Neural progenitor cell (in vitro differentiated cells): ENCODE results near the gene GNAQ. TPM values are rescaled to one million over a fixed set of nuclear protein-coding genes. Genes with fewer than 3 reads are reported as not detected.

Source experiments
- DNase-seq: peaks from one replicate; pipeline ENCODE4 v3.0.0-alpha.2; 2016; ENCODE audit warnings: low spot score
- H2AFZ ChIP-seq: fragments of 200-600 bp; sonication (generic); replicated peaks from 2 replicates; pipeline ENCODE4 v1.6.1; 2016; ENCODE audit warnings: antibody characterized with exemption
- H3F3A ChIP-seq: fragments of 200-600 bp; sonication (generic); 2 replicates; pipeline ENCODE4 v1.6.1; 2016; ENCODE audit warnings: antibody characterized with exemption, low read depth
- H3K27ac ChIP-seq: fragments of 200-600 bp; sonication (generic); 2 replicates; pipeline ENCODE4 v1.5.1; 2016; ENCODE audit warnings: mild to moderate bottlenecking
- H3K27me3 ChIP-seq: fragments of 200-600 bp; sonication (generic); 2 replicates; pipeline ENCODE4 v1.6.1; 2016; ENCODE audit warnings: mild to moderate bottlenecking, moderate library complexity
- H3K36me3 ChIP-seq: fragments of 200-600 bp; sonication (generic); 2 replicates; pipeline ENCODE4 v1.5.1; 2016
- H3K4me1 ChIP-seq: fragments of 200-600 bp; sonication (generic); 2 replicates; pipeline ENCODE4 v1.6.1; 2016; ENCODE audit warnings: mixed run types
- H3K4me2 ChIP-seq: fragments of 200-600 bp; sonication (generic); 2 replicates; pipeline ENCODE4 v1.6.1; 2016
- H3K4me3 ChIP-seq: fragments of 200-600 bp; sonication (generic); 2 replicates; pipeline ENCODE4 v1.5.1; 2016
- H3K79me2 ChIP-seq: fragments of 200-600 bp; sonication (generic); 2 replicates; pipeline ENCODE4 v1.6.1; 2016; ENCODE audit warnings: low read depth
- H3K9ac ChIP-seq: fragments of 200-600 bp; sonication (generic); 2 replicates; pipeline ENCODE4 v1.6.1; 2016
- H3K9me3 ChIP-seq: fragments of 200-600 bp; sonication (generic); 2 replicates; pipeline ENCODE4 v1.5.1; 2016; ENCODE audit warnings: low read depth
- H4K20me1 ChIP-seq: fragments of 200-600 bp; sonication (generic); 2 replicates; pipeline ENCODE4 v1.6.1; 2016; ENCODE audit warnings: low read depth
- H3K27ac Mint-ChIP-seq: 3 replicates; pipeline ENCODE4 v1.8.0; 2021; ENCODE audit warnings: mixed read lengths
- H3K27me3 Mint-ChIP-seq: 2 replicates; pipeline ENCODE4 v1.8.0; 2022; ENCODE audit warnings: low read depth, mild to moderate bottlenecking, inconsistent platforms, moderate library complexity, mixed read lengths; ENCODE audit not compliant: insufficient read depth
- H3K36me3 Mint-ChIP-seq: 3 replicates; pipeline ENCODE4 v1.8.0; 2021; ENCODE audit warnings: mixed read lengths
- H3K4me1 Mint-ChIP-seq: 3 replicates; pipeline ENCODE4 v1.8.0; 2021; ENCODE audit warnings: mixed read lengths
- H3K4me3 Mint-ChIP-seq: 3 replicates; pipeline ENCODE4 v1.8.0; 2021; ENCODE audit warnings: mild to moderate bottlenecking, moderate library complexity, mixed read lengths
- H3K9me3 Mint-ChIP-seq: 3 replicates; pipeline ENCODE4 v1.8.0; 2020; ENCODE audit warnings: mixed read lengths
- EZH2 ChIP-seq: fragments of 200-600 bp; sonication (generic); IDR thresholded peaks from 2 replicates; pipeline ENCODE4 v1.6.1; 2017; ENCODE audit warnings: antibody characterized with exemption, mild to moderate bottlenecking, moderate library complexity
- EZH2phosphoT487 ChIP-seq: fragments of 200-600 bp; sonication (generic); IDR thresholded peaks from 2 replicates; pipeline ENCODE4 v1.6.1; 2017; ENCODE audit warnings: antibody characterized with exemption
- total RNA-seq: library from RNA; depleted of rRNA; stranded (reverse); fragments of >200 nt; gene quantifications from 2 replicates; pipeline ENCODE4 v1.2.3, GENCODE V29; 2015; ENCODE audit warnings: low replicate concordance
- TF ChIP-seq, protein P1 (sequence below): fragments of 200-600 bp; sonication (generic); IDR thresholded peaks from 2 replicates; pipeline ENCODE4 v1.5.1; 2017; ENCODE audit warnings: antibody characterized with exemption, mild to moderate bottlenecking

The GNAQ gene
- total RNA-seq, 1 donor from 2014 or later, result 87.9 TPM

- H3K4me1 ChIP-seq, result no peaks in the 10 kb centered on the region
Measured at GRCh38 chr9:77679661-77680368, 351.8 kb downstream of the GNAQ start.

DNA sequence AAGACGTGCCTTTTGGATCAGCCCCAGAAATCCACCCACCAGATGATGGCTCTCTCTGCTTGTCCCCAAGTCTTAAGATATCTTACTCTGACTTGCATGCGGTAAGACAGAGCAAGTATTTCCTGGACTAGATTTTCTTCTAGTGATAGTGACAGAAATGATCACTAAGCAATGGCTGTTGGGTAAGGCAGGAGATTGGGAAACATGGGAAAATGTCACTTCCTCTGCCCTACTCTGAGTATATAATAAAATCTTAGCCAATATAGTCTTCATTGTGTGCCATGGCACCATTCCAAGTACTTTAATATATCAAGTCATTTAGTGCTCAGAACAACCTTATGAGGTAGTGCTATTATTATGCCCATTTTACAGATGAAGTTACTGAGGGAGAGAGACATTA is 352.5 kb downstream of the GNAQ start:
- Mint-ChIP-seq H3K27me3 (no peaks in the 10 kb centered on the region), H3K36me3 (no peaks in the 10 kb centered on the region), H3K9me3 (peaks cover 2% of the 10 kb centered on the region), H3K4me1 (peaks cover 10% of the 10 kb centered on the region), H3K4me3 (no peak overlapping the region), H3K27ac (no peak overlapping the region)
- no peaks in the 10 kb centered on the region for H3K4me1 ChIP-seq
- H3K4me2 ChIP-seq, result no peak overlapping the region
- TF ChIP-seq, protein P1, sequence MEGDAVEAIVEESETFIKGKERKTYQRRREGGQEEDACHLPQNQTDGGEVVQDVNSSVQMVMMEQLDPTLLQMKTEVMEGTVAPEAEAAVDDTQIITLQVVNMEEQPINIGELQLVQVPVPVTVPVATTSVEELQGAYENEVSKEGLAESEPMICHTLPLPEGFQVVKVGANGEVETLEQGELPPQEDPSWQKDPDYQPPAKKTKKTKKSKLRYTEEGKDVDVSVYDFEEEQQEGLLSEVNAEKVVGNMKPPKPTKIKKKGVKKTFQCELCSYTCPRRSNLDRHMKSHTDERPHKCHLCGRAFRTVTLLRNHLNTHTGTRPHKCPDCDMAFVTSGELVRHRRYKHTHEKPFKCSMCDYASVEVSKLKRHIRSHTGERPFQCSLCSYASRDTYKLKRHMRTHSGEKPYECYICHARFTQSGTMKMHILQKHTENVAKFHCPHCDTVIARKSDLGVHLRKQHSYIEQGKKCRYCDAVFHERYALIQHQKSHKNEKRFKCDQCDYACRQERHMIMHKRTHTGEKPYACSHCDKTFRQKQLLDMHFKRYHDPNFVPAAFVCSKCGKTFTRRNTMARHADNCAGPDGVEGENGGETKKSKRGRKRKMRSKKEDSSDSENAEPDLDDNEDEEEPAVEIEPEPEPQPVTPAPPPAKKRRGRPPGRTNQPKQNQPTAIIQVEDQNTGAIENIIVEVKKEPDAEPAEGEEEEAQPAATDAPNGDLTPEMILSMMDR, result no peak
- no peak for TF ChIP-seq EZH2phosphoT487
- TF ChIP-seq EZH2, result no peak
- no peaks in the 10 kb centered on the region for H4K20me1 ChIP-seq
- no peak overlapping the region for H2AFZ ChIP-seq
- no peaks in the 10 kb centered on the region for H3K79me2 ChIP-seq
- H3K4me3 ChIP-seq, result no peak overlapping the region
- H3K27me3 ChIP-seq, result no peaks in the 10 kb centered on the region
- no peaks in the 10 kb centered on the region for H3K36me3 ChIP-seq
- no peaks in the 10 kb centered on the region for H3K9me3 ChIP-seq
- H3K27ac ChIP-seq, result no peak overlapping the region
- no peaks in the 10 kb centered on the region for H3F3A ChIP-seq
- H3K9ac ChIP-seq, result no peak overlapping the region
- DNase-seq, result no peak

More at GRCh38 chr9:77679661-77680368, 351.8 kb downstream of the GNAQ start:
- no peak overlapping the region for H3K4me3 Mint-ChIP-seq
- DNase-seq, result no peak
- Histone ChIP-seq H3F3A (no peaks in the 10 kb centered on the region), H3K9me3 (no peaks in the 10 kb centered on the region), H2AFZ (no peak overlapping the region), H3K4me2 (no peak overlapping the region), H3K27ac (no peak overlapping the region), H3K79me2 (no peaks in the 10 kb centered on the region), H4K20me1 (no peaks in the 10 kb centered on the region), H3K36me3 (no peaks in the 10 kb centered on the region), H3K9ac (no peak overlapping the region), H3K27me3 (no peaks in the 10 kb centered on the region), H3K4me3 (no peak overlapping the region)
- H3K27ac Mint-ChIP-seq, result no peak overlapping the region
- H3K4me1 Mint-ChIP-seq, result peaks cover 10% of the 10 kb centered on the region
- H3K27me3 Mint-ChIP-seq, result no peaks in the 10 kb centered on the region
- peaks cover 2% of the 10 kb centered on the region for H3K9me3 Mint-ChIP-seq
- no peaks in the 10 kb centered on the region for H3K36me3 Mint-ChIP-seq
- TF ChIP-seq EZH2, result no peak
- TF ChIP-seq, protein P1, result no peak
- TF ChIP-seq EZH2phosphoT487, result no peak

GRCh38 chr9:77677957-77678535 is 353.6 kb downstream of the GNAQ start:
- H3K9me3 Mint-ChIP-seq, result peaks cover 2% of the 10 kb centered on the region
- Histone ChIP-seq H3K27ac (no peak overlapping the region), H3K36me3 (no peaks in the 10 kb centered on the region), H3K79me2 (no peaks in the 10 kb centered on the region), H3K9me3 (no peaks in the 10 kb centered on the region), H3K9ac (no peak overlapping the region), H3K4me1 (no peaks in the 10 kb centered on the region), H3K27me3 (no peaks in the 10 kb centered on the region), H3K4me2 (no peak overlapping the region), H4K20me1 (no peaks in the 10 kb centered on the region), H3F3A (no peaks in the 10 kb centered on the region), H2AFZ (peak overlapping the region; percentile 42), H3K4me3 (no peak overlapping the region)
- no peaks in the 10 kb centered on the region for H3K36me3 Mint-ChIP-seq
- no peaks in the 10 kb centered on the region for H3K27me3 Mint-ChIP-seq
- H3K27ac Mint-ChIP-seq, result peak overlapping the region; percentile 40
- no peak for DNase-seq
- H3K4me1 Mint-ChIP-seq, result peaks cover 10% of the 10 kb centered on the region
- TF ChIP-seq EZH2 (no peak), EZH2phosphoT487 (no peak)
- TF ChIP-seq, protein P1, result no peak
- H3K4me3 Mint-ChIP-seq, result no peak overlapping the region
